Measurements from ENCODE around the gene TBL1XR1.

Gene TBL1XR1

GRCh38 chr3:177106184-177106583 is 91.1 kb downstream of the TBL1XR1 start:
- no peak for DNase-seq

GRCh38 chr3:177105623-177106022 is 91.7 kb downstream of the TBL1XR1 start:
- DNase-seq: no peak

- DNase-seq: no peak
These were observed 92.8 kb downstream of the TBL1XR1 start for GRCh38 chr3:177104299-177104992.

GRCh38 chr3:177102553-177102952 is 94.7 kb downstream of the TBL1XR1 start:
- no peak for DNase-seq

- DNase-seq: no peak
These were observed 98.7 kb downstream of the TBL1XR1 start for GRCh38 chr3:177098551-177098950.

- no peak for DNase-seq
These were observed 100.7 kb downstream of the TBL1XR1 start for GRCh38 chr3:177096615-177097014.

- DNase-seq: no peak
These were observed 103.3 kb downstream of the TBL1XR1 start for GRCh38 chr3:177093966-177094365.

GRCh38 chr3:177089901-177090300 is 107.4 kb downstream of the TBL1XR1 start:
- DNase-seq: no peak

- no peak for DNase-seq
These were observed 108.2 kb downstream of the TBL1XR1 start for GRCh38 chr3:177089110-177089509.

GRCh38 chr3:177085794-177086193 is 111.5 kb downstream of the TBL1XR1 start:
- DNase-seq: no peak

- no peak for DNase-seq
These were observed 112.7 kb downstream of the TBL1XR1 start for GRCh38 chr3:177084616-177085015.

- no peak for DNase-seq
These were observed 117.2 kb downstream of the TBL1XR1 start for GRCh38 chr3:177080122-177080521.

GRCh38 chr3:177079684-177080083 is 117.6 kb downstream of the TBL1XR1 start:
- no peak for DNase-seq

GRCh38 chr3:177071496-177072156 is 125.7 kb downstream of the TBL1XR1 start:
- DNase-seq: no peak

- DNase-seq: no peak
These were observed 127.6 kb downstream of the TBL1XR1 start for GRCh38 chr3:177069514-177070329.

GRCh38 chr3:177068967-177069366 is 128.3 kb downstream of the TBL1XR1 start:
- no peak for DNase-seq

- no peak for DNase-seq
These were observed 131.2 kb downstream of the TBL1XR1 start for GRCh38 chr3:177066068-177066467.

- no peak for DNase-seq
These were observed 131.8 kb downstream of the TBL1XR1 start for GRCh38 chr3:177065285-177066033.

GRCh38 chr3:177062052-177062732 is 135.1 kb downstream of the TBL1XR1 start:
- DNase-seq: no peak

GRCh38 chr3:177061369-177061768 is 135.9 kb downstream of the TBL1XR1 start:
- DNase-seq: no peak

GRCh38 chr3:177060492-177060891 is 136.8 kb downstream of the TBL1XR1 start:
- DNase-seq: no peak

- DNase-seq: no peak
These were observed 138.6 kb downstream of the TBL1XR1 start for GRCh38 chr3:177058648-177059047.
